NCI-H748 treated with DMSO at 0.1 percent for 48 hours (cell line): ENCODE results near the gene FBXL19.

ENCODE experiments used
- DNase-seq: peaks from one replicate; lab custom pipeline; 2025; lab: John Stamatoyannopoulos, UW

The FBXL19 gene

GRCh38 chr16:30895627-30896260 lies 27.6 kb upstream of the FBXL19 start:
- no peak for DNase-seq

- DNase-seq, result no peak
Measured at GRCh38 chr16:30896261-30896888, 27.0 kb upstream of the FBXL19 start, which contains the start of gene CTF1. TSS of gene CTF1 (plus strand) at chr16:30896614. CDS start at chr16:30896644, 30 bp downstream.

- no peak for DNase-seq
Measured at GRCh38 chr16:30896889-30897733, 26.3 kb upstream of the FBXL19 start.

GRCh38 chr16:30899794-30900193 lies 23.6 kb upstream of the FBXL19 start:
- DNase-seq, result no peak

GRCh38 chr16:30900588-30900987 lies 22.8 kb upstream of the FBXL19 start:
- no peak for DNase-seq

- no peak for DNase-seq
Measured at GRCh38 chr16:30901201-30902028, 22.0 kb upstream of the FBXL19 start.

- DNase-seq, result no peak
Measured at GRCh38 chr16:30902029-30902972, 21.1 kb upstream of the FBXL19 start.

- DNase-seq, result no peak
Measured at GRCh38 chr16:30903002-30903401, 20.4 kb upstream of the FBXL19 start.

GRCh38 chr16:30903596-30903995 lies 19.8 kb upstream of the FBXL19 start:
- no peak for DNase-seq

GRCh38 chr16:30904114-30904780 lies 19.1 kb upstream of the FBXL19 start:
- no peak for DNase-seq

- no peak for DNase-seq
Measured at GRCh38 chr16:30907064-30907463, 16.3 kb upstream of the FBXL19 start.

- DNase-seq, result no peak
Measured at GRCh38 chr16:30910427-30911029, 12.8 kb upstream of the FBXL19 start.

- DNase-seq, result no peak
Measured at GRCh38 chr16:30912794-30913412, 10.5 kb upstream of the FBXL19 start.

- no peak for DNase-seq
Measured at GRCh38 chr16:30914830-30915229, 8.5 kb upstream of the FBXL19 start.

- DNase-seq, result no peak
Measured at GRCh38 chr16:30918614-30919013, 4.8 kb upstream of the FBXL19 start.

- no peak for DNase-seq
Measured at GRCh38 chr16:30920891-30921290, 2.5 kb upstream of the FBXL19 start.

GRCh38 chr16:30921459-30921747 lies 2.0 kb upstream of the FBXL19 start:
- no peak for DNase-seq

- DNase-seq, result peak; percentile 80
Measured at GRCh38 chr16:30921748-30922419, 1.5 kb upstream of the FBXL19 start.

- DNase-seq, result peak; percentile 94
Measured at GRCh38 chr16:30922420-30922959, 882 bp upstream of the FBXL19 start.
